ENCODE results near the gene SFI1.

DNA sequence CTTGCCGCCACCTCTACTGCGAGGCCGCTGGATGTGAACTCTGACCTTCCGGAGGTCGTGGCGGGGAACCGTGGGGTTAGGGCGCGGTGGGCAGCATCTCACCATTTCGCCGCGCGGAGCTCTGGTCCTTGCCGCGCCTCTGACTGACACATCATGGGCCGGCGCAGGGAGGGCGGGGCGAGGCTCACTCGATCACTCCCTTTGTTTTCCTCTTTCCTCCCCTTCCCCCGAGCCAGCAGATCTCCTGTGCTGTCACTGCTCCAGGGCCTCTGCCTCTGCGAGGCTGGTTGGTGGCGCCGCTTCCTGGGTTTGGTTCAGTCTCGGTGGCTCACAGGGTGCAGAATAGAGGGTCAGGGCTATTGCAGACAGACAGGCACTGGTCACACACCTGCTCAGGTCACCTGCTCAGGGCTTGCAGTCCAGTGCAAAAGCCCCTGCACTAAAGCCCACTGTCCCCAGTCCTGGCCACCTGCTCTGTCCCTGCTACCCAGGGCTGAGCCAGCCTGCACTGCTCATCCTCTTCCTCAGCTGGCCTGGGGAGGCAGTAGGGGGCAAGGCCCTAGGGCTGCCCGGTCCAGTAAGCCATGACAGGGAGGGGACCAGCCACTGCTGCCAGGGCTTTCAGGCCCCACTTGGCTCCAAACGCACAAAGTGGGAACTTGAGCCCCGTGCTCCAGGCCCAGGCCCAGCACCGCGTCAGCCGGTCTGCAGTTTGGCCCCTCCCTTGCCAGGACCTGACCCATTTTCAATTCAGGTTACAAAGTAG is 129.5 kb downstream of the SFI1 start:
- TF ChIP-seq RAD21 (IDR thresholded peaks at IDR 0.05; ENCODE audit: low read depth) (no peak), CEBPB (IDR thresholded peaks at IDR 0.05) (no peak), EGR1 (IDR thresholded peaks at IDR 0.05) (no peak), YY1 (IDR thresholded peaks at IDR 0.05; ENCODE audit: low read depth) (no peak), TCF12 (IDR thresholded peaks at IDR 0.05; ENCODE audit: low read depth) (no peak), EP300 (IDR thresholded peaks at IDR 0.05; ENCODE audit: borderline replicate concordance) (no peak), CREB1 (IDR thresholded peaks at IDR 0.05; ENCODE audit: low read depth) (no peak), ZBTB7A (IDR thresholded peaks at IDR 0.05; ENCODE audit: low read depth) (no peak), TAF1 (IDR thresholded peaks at IDR 0.05; ENCODE audit: low read depth) (no peak), NFIC (IDR thresholded peaks at IDR 0.05) (no peak), TEAD4 (IDR thresholded peaks at IDR 0.05) (no peak)
- TF ChIP-seq, protein P1, sequence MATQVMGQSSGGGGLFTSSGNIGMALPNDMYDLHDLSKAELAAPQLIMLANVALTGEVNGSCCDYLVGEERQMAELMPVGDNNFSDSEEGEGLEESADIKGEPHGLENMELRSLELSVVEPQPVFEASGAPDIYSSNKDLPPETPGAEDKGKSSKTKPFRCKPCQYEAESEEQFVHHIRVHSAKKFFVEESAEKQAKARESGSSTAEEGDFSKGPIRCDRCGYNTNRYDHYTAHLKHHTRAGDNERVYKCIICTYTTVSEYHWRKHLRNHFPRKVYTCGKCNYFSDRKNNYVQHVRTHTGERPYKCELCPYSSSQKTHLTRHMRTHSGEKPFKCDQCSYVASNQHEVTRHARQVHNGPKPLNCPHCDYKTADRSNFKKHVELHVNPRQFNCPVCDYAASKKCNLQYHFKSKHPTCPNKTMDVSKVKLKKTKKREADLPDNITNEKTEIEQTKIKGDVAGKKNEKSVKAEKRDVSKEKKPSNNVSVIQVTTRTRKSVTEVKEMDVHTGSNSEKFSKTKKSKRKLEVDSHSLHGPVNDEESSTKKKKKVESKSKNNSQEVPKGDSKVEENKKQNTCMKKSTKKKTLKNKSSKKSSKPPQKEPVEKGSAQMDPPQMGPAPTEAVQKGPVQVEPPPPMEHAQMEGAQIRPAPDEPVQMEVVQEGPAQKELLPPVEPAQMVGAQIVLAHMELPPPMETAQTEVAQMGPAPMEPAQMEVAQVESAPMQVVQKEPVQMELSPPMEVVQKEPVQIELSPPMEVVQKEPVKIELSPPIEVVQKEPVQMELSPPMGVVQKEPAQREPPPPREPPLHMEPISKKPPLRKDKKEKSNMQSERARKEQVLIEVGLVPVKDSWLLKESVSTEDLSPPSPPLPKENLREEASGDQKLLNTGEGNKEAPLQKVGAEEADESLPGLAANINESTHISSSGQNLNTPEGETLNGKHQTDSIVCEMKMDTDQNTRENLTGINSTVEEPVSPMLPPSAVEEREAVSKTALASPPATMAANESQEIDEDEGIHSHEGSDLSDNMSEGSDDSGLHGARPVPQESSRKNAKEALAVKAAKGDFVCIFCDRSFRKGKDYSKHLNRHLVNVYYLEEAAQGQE (IDR thresholded peaks at IDR 0.05; ENCODE audit: low read depth) = no peak
- TF ChIP-seq, protein P2, sequence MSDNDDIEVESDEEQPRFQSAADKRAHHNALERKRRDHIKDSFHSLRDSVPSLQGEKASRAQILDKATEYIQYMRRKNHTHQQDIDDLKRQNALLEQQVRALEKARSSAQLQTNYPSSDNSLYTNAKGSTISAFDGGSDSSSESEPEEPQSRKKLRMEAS (IDR thresholded peaks at IDR 0.05) = no peak
